ENCODE data around the gene SEMA6B.

The SEMA6B gene

DNA sequence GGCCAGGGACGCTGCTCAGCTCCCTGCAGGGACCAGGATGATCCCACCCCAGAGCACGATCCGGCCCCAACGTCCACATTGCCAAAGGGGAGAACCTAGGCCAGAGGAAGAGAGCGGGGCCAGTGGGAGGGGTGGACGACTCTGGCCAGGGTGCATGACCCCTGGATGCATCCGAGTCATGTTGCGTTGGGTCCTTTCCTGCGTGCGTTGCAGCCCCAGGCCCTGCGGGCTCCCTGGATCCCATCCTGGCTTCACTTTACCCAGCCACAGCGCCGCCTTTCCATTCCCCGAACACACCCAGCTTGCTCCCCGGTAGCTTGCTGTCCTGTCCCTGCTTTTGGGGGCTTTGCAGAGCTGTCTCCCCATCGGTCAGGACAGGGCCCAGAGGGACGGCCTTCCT, 51.7 kb downstream of the SEMA6B start:
- no peak for DNase-seq (ENCODE audit: low spot score)

DNA sequence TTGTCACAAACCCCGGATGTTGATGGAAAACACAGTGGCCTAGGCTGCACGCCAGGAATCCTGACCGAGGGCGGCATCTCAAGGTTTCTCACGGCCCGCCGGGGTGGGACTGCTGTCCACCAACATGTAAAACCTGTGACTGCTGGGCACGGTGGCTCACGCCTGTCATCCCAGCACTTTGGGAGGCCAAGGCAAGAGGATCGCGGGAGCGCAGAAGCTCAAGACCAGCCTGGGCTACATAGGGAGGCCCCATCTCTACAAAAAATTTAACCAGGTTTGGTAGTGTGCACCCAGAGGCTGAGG, 52.4 kb downstream of the SEMA6B start:
- DNase-seq (ENCODE audit: low spot score) = no peak

DNA sequence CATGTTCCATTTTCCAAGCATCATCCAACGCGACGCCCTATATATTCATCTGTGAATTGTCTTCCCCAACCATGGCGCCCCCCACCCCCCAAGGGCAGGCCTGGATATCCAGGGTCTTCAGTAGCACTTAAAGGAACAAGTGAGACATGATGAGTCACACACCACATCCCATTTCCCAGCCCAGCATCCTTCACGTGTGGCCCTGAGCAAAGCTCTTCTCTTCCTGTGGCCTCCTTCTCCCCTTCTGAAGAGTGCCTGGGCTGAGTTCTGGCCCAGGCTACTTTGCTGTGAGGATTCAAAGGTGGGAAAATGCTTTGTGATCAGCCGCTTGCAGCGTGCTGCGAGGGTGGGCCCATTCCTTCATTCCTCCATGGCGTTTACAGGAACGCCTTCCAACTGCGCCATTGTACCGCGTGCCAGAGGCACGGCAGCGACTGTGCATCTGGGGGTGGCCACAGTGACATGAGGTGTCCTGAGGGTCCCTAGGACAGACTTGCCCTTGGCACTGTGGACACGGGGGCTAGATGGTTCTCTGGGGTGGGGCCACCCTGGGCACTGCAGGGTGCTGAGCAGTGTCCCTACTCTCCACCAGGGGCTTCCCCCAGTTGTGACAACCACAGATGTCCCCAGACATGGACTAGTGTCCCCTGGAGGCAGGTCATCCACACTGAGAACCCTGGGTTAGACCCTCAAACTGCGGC, 52.9 kb downstream of the SEMA6B start:
- no peak for DNase-seq (ENCODE audit: low spot score)

DNA sequence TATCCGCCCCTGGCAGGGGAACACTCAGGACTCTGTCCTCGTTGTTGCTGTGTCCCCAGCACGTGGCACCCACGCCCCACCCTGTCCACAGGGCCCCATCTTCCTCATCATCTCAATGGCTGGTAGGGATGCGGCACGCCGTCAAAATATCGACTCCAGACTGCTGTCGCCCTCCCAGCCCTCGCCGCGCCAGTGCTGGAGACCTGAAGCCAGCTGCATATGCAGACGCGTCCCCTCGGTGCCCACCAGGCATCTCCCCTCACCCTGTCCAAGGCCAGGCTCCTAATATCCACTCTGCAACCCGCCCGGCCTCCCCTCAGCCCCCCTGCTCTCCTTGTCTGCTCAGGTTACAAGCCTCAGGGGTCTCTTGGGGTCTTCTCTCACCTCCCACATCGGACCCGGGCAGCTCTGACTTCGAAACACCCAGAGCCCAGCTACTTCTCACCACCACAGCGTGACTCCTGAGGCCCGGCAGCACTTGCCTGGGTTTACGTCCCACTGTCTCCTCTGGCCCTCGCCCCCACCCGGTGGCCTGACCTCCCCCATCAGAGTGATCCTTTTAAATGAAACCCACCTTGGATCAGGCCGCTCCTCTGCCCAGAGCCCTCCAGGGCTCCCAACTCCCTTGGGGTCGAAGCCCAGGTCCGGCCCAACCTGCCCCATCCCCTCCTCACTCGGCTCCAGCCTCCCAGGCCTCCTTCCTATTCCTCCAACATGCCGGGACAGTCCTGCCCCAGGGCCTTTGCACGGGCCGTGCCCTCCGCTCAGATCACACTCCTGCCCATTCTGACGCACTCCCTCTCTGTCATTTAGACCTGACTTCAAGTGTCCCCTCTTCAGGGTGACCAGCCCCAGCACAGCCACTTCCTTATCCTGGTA, 53.7 kb downstream of the SEMA6B start:
- DNase-seq (ENCODE audit: low spot score) = no peak

DNA sequence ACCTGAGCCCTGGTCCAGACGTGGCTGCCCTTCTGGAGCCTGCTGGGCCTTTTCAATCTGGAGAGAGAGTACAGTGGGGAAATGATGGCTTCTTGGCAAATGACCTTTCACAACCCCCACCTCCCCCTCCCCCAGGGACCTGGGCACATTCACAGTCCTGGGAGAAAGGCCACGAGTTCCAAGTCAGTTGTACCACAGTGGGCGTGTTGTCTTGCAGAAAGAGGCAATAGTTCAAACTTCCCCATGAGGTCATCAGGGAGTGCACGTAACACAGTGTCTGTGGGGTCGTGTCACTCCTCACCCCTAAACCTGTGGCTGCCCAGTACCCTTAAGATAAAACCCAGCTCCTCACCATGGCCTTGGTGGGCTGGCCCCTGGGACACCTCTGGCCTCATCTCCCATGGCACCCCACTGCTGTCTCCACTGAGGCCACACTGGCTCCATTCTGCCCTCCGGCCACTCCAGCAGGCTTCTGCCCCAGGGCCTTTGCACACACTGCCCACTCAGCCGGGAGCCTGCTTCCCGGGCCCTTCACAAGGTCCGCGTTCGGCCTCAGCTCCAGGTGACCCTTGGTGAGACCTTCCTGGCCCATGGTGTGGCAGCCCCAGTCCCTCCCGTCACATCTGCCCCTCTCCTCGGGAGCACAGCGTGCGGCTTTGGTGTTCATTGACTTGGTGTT, 54.5 kb downstream of the SEMA6B start:
- no peak for DNase-seq (ENCODE audit: low spot score)

DNA sequence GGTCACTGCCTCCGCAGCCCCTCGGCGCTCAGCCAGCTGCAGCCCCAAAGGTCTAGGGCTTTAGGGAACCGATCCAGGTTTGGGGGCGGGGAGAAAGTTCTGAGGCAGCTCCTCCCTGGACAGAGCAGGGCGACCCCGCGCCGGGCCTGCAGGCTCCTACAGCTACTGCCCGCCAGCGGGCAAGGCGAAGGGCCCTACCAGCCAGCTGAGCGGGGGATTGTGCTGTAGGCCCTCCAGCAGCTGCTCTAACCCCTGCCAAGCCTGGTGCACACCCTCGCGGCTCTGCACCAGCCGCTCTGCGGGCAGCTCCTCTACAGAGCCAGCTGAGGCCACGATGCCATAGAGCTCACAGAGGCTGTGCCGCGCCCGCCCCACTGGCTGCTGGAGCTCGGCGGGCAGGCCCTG, 55.2 kb downstream of the SEMA6B start:
- no peak for DNase-seq (ENCODE audit: low spot score)

DNA sequence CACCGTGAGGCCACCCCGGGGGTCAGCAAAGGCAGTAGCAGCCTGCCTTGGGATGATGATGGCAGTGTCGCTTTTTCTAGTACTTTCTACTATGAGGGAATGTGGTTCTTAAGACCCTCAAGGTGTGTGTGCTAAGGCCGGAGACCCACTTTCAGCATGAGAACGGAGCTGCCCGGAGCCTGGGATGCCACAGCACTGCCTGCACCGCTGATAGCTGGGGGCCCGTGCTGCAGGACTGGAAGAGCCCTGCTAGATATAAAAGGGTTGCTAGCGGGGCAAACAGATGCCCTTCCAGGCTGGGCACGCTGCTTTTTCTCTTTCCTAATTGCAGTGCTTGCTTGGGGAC, 55.7 kb downstream of the SEMA6B start:
- DNase-seq (ENCODE audit: low spot score) = no peak

DNA sequence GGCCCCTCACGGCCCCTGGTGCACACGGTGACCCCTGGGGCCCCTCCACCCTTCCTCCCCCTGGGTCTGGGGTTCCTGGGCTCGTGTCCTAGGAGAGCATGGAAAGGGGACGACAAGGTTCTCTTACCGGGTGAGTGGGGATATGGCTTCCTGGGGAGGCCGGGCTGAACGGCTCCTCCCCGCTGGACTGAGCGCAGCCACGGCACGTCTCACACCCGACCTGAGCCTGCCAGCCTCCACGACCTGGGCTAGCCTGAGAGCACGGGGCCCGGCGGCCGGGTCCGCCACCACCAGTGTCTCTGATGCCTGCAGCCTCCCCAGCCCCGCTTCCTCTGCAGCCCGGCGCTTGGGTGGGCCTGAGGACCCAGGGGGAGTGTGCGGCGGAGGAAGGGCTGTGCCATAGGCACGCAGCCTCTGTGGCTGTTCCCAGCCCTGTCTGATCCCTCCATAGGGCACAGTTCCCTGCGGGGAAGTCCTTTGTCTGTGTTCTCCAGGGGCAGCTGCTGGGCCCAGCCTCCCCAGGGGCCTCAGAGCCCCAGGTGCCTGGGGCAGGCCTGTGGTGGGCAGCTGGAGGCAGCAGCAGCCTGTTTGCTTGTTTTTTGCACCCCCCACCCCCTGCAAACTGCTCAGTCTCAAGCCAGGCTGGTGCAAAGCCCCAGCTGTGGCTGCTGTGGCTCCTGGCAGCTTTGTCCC, 56.2 kb downstream of the SEMA6B start:
- DNase-seq (ENCODE audit: low spot score) = no peak

DNA sequence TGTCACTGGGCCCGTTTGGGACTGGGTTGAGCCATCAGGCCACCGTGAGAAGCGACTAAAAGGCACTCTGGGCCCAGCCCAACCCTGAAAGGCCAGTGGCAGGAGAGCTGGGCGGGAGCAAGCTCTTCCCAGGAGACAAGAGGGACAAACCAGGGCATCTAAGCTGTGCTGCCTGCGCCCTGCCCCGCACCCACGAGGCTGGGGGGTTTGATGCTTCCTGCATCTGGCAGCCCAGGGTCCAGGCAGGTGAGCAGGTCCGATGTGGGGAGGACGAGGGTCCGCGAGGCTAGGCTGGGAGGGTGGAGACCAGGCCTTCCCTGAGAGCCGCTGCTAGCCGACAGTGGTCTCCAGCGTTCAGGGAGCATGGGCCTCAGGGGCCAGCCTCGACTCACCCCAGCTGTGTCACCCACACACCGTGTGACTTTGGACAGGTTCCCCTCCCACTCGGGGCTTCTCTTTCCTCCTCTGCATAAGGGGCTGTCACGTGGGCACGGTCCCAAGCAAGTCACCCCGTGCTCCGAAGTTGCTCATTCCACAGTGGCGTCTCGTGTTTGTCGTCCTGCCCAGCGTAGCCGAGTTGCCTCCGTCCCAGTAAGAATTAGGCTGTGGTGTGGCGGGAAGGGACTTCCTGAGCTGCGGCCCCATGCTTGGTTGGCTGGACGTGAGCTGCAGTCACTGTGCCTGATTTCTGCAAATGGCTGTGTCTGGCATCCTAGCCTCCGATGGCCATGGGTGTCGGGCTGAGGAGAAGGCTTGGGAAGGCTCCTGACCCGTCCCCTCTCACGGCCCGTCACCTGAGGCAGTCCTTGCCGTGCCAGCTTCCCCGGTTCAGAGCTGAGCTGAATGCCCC, 57.0 kb downstream of the SEMA6B start:
- DNase-seq (ENCODE audit: low spot score) = no peak

DNA sequence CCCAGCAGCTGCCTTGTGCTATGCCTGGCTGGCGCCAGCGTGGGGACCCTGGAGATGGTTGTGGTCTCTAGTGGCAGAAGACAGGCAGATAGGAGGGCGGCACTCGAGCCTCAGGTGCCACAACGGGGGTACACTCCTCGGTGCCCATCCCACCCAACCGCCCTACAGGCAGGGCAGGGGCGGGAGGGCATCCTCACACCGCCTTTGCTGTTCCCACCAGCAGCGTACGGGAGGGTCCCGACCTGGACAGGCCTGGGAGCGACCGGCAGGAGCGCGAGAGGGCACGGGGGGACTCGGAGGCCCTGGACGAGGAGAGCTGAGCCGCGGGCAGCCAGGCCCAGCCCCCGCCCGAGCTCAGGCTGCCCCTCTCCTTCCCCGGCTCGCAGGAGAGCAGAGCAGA, 57.8 kb downstream of the SEMA6B start:
- no peak for DNase-seq (ENCODE audit: low spot score)

DNA sequence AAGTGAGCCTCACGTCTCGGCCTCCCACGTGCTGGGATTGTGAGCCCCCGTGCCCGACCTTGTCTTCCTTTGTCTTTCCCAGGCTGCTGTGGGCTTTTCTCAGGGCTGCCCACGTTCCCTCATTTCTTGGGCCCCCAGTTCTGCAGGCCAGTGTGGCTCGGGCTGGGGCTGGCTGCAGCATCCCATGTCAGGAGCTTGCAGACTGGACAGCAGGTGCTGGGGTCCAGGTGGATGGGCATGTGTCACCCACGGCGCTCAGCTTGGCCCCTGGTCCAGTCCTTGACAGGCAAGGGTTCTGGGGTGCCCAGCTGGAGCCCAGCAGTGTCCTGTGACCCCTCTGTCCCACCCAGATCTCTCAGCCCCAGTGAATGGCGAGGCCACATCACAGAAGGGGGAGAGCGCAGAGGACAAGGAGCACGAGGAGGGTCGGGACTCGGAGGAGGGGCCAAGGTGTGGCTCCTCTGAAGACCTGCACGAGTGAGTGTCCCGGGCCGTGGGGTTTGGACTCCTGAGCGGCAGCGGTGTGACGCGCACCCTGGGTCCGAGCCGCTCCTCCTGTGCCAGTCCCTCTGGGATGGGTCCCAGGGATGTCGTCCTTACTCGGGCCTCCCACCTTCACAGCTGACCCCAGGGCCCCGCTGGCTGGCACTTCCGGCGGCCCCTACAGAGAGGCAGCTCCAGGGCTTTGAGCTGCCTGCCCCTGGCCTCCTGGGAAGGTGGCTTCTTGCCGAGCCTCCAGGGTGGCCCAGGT, 58.5 kb downstream of the SEMA6B start:
- DNase-seq (ENCODE audit: low spot score) = no peak

DNA sequence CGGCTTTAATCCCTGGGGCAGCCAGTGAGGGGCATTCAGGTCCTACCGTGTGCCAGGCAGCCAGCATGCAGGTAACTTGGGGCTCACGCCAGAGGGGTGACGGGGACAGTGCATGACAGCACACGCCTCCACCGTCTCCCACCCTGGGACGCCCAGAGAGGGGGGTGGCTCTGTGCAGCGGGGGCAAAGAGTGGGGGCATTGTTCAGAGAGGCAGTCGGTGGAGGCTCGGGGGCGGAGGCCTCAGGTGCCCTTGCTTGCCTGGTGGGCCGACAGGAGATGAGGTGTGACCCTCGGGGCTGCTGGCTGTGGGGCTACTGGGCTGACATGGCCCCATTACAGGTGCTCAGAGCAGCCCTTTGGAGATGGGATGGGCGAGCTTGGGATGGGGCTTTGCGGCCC, 59.6 kb downstream of the SEMA6B start:
- DNase-seq (ENCODE audit: low spot score) = no peak

DNA sequence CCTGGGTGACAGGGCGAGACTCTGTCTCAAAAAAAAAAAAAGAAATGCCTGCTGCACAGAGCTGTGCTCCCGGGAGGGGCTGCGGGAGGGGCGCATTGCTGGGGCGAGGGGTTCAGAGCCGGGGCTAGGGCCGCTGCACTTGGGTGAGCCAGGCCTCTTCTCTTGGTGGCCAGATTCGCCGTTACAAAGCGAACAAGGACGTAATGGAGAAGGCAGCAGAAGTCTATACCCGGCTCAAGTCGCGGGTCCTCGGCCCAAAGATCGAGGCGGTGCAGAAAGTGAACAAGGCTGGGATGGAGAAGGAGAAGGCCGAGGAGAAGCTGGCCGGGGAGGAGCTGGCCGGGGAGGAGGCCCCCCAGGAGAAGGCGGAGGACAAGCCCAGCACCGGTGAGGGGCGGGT, 60.2 kb downstream of the SEMA6B start:
- DNase-seq (ENCODE audit: low spot score) = no peak

DNA sequence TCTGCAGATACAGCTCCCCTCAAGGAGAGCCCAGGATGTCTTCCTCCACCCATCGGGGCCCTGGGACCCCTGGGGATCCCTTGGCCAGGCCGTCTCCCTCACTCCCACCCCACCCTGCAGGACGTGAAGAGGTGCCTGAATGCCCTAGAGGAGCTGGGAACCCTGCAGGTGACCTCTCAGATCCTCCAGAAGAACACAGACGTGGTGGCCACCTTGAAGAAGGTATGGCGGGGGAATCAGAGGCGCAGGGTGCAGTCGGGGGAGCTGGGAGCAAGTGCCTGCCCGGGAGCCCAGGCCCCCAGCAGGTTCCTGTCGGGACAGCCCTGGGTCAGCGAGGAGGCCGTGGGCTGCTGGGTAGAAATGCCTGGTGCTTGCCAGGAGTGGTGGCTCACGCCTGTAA, 60.8 kb downstream of the SEMA6B start:
- DNase-seq (ENCODE audit: low spot score) = no peak

DNA sequence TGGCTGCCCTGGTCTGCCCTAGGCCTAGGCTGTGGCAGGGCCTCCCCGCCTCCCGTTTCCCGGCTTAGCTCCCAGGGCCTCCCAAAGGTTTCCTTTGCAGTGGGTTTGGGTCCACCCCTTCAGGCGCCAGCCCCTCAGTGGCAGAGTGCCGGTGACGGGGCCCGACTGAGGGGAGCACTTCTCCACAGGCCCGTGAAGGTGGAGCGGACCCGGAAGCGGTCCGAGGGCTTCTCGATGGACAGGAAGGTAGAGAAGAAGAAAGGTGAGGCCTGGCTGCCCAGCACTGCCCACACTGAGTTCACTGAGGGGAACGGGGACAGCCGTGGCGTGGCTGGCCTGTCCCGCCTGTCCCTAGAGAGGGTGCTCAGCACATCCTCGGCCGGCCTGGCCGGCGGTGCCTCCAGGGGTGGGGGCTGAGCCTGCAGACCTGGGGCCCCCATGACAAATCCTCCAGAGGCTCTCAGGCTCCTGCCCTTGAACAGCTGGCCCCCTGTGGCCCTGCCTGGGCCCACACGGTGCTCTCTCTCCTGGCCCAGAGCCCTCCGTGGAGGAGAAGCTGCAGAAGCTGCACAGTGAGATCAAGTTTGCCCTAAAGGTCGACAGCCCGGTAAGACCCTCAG, 61.6 kb downstream of the SEMA6B start:
- no peak for DNase-seq (ENCODE audit: low spot score)

DNA sequence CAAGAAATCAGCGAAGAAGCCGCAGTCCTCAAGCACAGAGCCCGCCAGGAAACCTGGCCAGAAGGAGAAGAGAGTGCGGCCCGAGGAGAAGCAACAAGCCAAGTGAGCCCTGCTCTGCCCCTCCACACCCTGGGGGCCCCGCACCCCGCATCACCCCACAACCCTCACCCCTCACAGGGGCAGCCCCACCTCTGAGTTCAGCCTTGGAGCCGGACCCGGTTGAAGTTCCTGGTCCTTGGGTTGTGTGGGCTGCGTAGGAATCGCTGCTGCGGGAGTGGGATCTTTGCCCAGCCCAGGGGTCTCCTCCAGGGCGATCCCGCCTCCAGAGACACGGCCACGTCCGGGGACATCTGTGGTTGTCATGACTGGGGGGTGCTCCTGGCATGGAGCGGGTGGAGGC, 63.2 kb downstream of the SEMA6B start:
- DNase-seq (ENCODE audit: low spot score) = no peak

DNA sequence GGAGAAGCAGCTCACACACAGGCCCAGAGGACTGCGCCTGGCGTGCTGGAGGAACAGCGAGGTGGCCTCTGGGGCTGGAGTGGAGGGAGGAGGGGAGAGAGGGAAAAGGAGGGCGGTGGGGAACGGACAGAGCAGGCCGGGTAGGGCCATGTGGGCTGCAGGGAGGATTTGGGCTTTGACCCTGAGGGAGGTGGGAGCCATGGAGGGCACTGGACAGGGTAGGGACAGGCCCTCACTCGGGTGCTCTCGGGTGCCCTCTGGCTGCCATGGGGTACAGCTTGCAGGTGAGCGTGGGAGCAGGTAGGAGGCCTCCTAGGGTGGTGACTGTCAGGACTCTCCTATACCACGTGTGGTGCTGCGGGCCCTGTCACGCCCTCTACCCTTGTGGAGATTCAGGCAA, 64.0 kb downstream of the SEMA6B start:
- no peak for DNase-seq (ENCODE audit: low spot score)

DNA sequence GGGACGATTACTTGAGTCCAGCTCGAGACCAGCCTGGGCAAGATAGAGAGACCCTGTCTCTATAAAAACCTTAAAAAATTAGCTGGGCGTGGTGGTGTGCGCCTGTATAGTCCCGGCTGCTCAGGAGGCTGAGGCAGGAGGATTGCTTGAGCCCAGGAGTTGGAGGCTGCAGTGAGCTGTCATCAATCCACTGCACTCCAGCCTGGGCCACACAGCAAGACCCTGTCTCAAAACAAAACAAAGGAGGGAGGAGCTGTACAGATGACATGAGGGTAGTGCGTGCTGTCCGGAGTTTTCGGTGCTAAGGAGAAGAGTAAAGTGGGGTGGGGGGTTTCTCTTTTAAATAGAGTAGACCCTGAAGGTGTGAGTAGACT, 64.8 kb downstream of the SEMA6B start:
- no peak for DNase-seq (ENCODE audit: low spot score)

DNA sequence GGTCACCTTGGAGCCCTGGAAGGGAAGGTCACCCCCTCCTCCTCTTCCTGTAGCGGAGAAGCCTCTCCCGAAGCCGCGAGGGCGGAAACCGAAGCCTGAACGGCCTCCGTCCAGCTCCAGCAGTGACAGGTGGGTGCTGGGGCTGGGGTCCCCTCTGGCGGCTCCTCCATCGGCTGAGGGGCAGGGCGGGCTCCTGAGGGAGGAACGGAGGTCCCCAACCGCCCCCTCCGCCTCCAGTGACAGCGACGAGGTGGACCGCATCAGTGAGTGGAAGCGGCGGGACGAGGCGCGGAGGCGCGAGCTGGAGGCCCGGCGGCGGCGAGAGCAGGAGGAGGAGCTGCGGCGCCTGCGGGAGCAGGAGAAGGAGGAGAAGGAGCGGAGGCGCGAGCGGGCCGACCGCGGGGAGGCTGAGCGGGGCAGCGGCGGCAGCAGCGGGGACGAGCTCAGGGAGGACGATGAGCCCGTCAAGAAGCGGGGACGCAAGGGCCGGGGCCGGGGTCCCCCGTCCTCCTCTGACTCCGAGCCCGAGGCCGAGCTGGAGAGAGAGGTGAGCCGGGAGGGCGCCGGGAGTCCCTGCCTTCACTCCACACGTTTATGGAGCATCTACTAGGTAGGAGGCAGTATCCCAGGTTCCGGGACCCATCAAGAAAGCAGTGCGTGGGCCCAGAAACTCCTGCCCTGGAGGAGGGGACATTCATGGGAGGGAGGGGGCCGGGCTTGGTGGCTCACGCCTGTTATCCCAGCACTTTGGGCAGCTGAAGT, 65.4 kb downstream of the SEMA6B start:
- DNase-seq (ENCODE audit: low spot score) = no peak
